Heart left ventricle (tissue), 16 donors: Measurements from ENCODE around the gene MS4A6A. TPM values are rescaled to one million over a fixed set of nuclear protein-coding genes. Genes with fewer than 3 reads are reported as not detected.

Experiments
- ATAC-seq, 4 donors: fragments of 200-7000 bp; cut with Tn5 transposase; one replicate each; pipeline ENCODE4 v1.9.1; 2020 to 2022; ENCODE audit warnings: moderate library complexity in 4 of 4, mild to moderate bottlenecking in 3 of 4, moderate number of reproducible peaks in 1 of 4
- DNase-seq, 5 donors: peaks; one replicate each; pipeline ENCODE4 v3.0.0-alpha.2; 2020
- H3K27ac ChIP-seq, 12 donors: fragments of 200-600 bp; sonication (generic) in 4 of 12; one replicate each; pipeline versions ENCODE4 v1.5.0 to v1.8.0; 2016 to 2022; ENCODE audit warnings: mild to moderate bottlenecking in 2 of 12
- H3K27me3 ChIP-seq, 9 donors: fragments of 200-600 bp; sonication (generic) in 2 of 9; one replicate each; pipeline versions ENCODE4 v1.5.1 to v1.8.0; 2016 to 2022; ENCODE audit warnings: mild to moderate bottlenecking in 3 of 9
- H3K36me3 ChIP-seq, 9 donors: fragments of 200-600 bp; sonication (generic) in 2 of 9; one replicate each; pipeline versions ENCODE4 v1.5.0 to v1.8.0; 2018 to 2022; ENCODE audit warnings: mild to moderate bottlenecking in 2 of 9
- H3K4me1 ChIP-seq, 12 donors: fragments of 200-600 bp; sonication (generic) in 4 of 12; one replicate each; pipeline versions ENCODE4 v1.5.0 to v1.8.0; 2016 to 2022; ENCODE audit warnings: mild to moderate bottlenecking in 3 of 12
- H3K4me3 ChIP-seq, 12 donors: fragments of 200-600 bp; sonication (generic) in 4 of 12; one replicate each; pipeline versions ENCODE4 v1.5.0 to v1.8.0; 2017 to 2022; ENCODE audit warnings: mild to moderate bottlenecking in 9 of 12, moderate library complexity in 4 of 12
- H3K9me3 ChIP-seq, 12 donors: fragments of 200-600 bp; sonication (generic) in 4 of 12; one replicate each; pipeline versions ENCODE4 v1.5.0 to v1.8.0; 2016 to 2022; ENCODE audit warnings: mild to moderate bottlenecking in 1 of 12
- POLR2A ChIP-seq, 2 donors: fragments of 450-650 bp; IDR thresholded peaks; one replicate each; pipeline ENCODE4 v1.6.1; 2017; ENCODE audit warnings: antibody characterized with exemption in 2 of 2, mild to moderate bottlenecking in 2 of 2, moderate library complexity in 2 of 2
- WGBS, 4 donors: extraction: QIAGEN DNeasy Blood & Tissue Kit in 2 of 4; methylation state at CpG; one replicate each; pipeline versions ENCODE4 v1.1.5 to v1.1.7; 2013 to 2018; 5-methylcytosine and 5-hydroxymethylcytosine counted together
- intact Hi-C, 10 donors: fragments of 100-400 bp; cut with DNase I; formaldehyde crosslinking; loops; one replicate each; pipeline versions ENCODE4 v1.11.1 to v1.14.2; 2022
- polyA plus RNA-seq, 2 donors: library from polyadenylated mRNA; stranded (reverse); fragments of 200-250 nt; gene quantifications; one replicate each; pipeline ENCODE4 v1.2.3, GENCODE V29; 2013
- total RNA-seq, 9 donors: library from RNA; depleted of rRNA in 2 of 9; stranded (reverse); fragments of >200 nt in 2 of 9; fragmentation: NEBNext Ultra II Directional in 3 of 9; extraction: Animal tissue kit (Norgen Biotek cat#: 25700) in 3 of 9; gene quantifications; one replicate each; pipeline versions ENCODE4 v1.1.0 to v1.2.4, GENCODE V29; 2016 to 2023
- TF ChIP-seq, protein P1 (sequence below), 12 donors: fragments of 200-600 bp; sonication (generic) in 4 of 12; IDR thresholded peaks; one replicate each; pipeline versions ENCODE4 v1.5.0 to v1.8.0; 2018 to 2022; ENCODE audit warnings: antibody characterized with exemption in 12 of 12, mild to moderate bottlenecking in 5 of 12
- donor health status: ischemic (EF 13 %, LVEDD 7.1; RV severe dilation, severe dysfunction).
- donor health status: healthy with polysubstance abuse.
- donor health status: DM: no; HTN: yes; CAD: no.
- donor health status: DM: no; HTN: no; CAD: no.
- donor health status: ischemic (EF 25% LVEDD 6.9; RV normal size, moderate dysfunction).
- donor health status: ischemic (EF 25% LVEDD 5.7; RV mildly dilated, moderate dysfunction).
- donor health status: healthy.
- donor health status: DM: yes; HTN: yes; CAD: no.
- donor health status: ischemic (EF 35%, LVEDD 5.7; RV mildly dilated, moderate dysfunction).
- donor health status: nonischemic (EF 11% LVEDD 7.7; RV severe dilation, severe dysfunction).
- donor health status: DM: yes; HTN: yes; CAD: no.
- donor health status: PGD.
- donor health status: ischemic (EF 29% LVEDD 5.4; RV normal size, mild dysfunction).
- donor health status: nonischemic (EF 23%, LVEDD 6.1; RV moderate dilation, normal function).

The MS4A6A gene
- total and polyA plus RNA-seq, 11 donors, result 11.7 to 279 (median 23.0) TPM

DNA sequence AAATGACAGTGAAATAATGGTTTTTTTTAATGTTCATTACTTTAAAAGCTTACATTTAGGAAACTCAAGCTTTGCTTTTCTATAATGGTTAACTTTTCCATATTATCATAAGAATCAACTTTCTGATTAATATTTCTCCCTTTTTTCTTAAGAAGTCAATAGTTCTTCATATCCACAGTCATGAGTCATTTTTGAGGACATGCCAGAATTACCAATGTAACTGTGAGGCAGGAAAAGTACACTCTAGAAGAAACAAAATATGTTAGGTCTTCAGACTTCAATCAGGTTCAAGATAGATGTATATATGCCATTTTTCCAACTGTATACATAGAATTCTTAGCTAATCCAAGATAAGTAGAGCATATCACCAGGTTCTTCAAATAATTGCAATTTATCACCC is 10.9 kb downstream of the MS4A6A start:
- peaks cover 0 to 55% (median 0%) of the 10 kb centered on the region in 12 donors for H3K4me1 ChIP-seq
- intact Hi-C loops, result loop anchor here in 1 of 10 donors (5.0 kb wide), 1 partner anchor 80 kb away; no protein-coding TSS in a partner anchor
- ATAC-seq (no peak), DNase-seq (no peak)
- TF ChIP-seq, protein P1, sequence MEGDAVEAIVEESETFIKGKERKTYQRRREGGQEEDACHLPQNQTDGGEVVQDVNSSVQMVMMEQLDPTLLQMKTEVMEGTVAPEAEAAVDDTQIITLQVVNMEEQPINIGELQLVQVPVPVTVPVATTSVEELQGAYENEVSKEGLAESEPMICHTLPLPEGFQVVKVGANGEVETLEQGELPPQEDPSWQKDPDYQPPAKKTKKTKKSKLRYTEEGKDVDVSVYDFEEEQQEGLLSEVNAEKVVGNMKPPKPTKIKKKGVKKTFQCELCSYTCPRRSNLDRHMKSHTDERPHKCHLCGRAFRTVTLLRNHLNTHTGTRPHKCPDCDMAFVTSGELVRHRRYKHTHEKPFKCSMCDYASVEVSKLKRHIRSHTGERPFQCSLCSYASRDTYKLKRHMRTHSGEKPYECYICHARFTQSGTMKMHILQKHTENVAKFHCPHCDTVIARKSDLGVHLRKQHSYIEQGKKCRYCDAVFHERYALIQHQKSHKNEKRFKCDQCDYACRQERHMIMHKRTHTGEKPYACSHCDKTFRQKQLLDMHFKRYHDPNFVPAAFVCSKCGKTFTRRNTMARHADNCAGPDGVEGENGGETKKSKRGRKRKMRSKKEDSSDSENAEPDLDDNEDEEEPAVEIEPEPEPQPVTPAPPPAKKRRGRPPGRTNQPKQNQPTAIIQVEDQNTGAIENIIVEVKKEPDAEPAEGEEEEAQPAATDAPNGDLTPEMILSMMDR (IDR thresholded peaks at IDR 0.05), result no peak
- TF ChIP-seq POLR2A (IDR thresholded peaks at IDR 0.05), result no peak
- peaks cover 0 to 40% (median 0%) of the 10 kb centered on the region in 9 donors for H3K36me3 ChIP-seq
- H3K27me3 ChIP-seq, result no peaks in the 10 kb centered on the region
- no peak overlapping the region for H3K4me3 ChIP-seq
- no peak overlapping the region for H3K27ac ChIP-seq
- H3K9me3 ChIP-seq, result no peaks in the 10 kb centered on the region

DNA sequence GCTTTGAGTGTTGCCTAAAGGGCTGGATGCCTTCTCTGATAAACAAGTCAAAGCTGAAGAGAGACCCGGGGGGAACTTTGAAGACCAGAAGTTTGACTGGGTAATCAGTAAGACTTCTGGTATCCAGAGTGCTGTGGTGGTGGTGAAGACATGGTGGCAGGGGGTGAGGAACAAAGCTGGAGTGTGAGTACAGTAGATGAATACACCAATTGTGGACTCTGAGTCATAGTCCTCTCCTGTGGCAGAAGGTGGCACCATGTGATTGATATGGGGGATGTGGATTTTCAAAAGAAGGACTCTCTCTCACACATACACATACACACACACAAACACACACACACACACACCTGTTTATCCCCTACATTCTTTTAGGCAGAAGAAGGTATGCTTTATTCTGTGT is 12.3 kb downstream of the MS4A6A start:
- WGBS, 4 donors, result 80 to 93% (median 85%) methylated on average over 1 of the region's 1 CpG
- DNase-seq (no peak), ATAC-seq (no peak)
- peaks cover 0 to 40% (median 0%) of the 10 kb centered on the region in 12 donors for H3K4me1 ChIP-seq
- H3K27me3 ChIP-seq, result no peaks in the 10 kb centered on the region
- H3K9me3 ChIP-seq, result no peaks in the 10 kb centered on the region
- no peak overlapping the region for H3K4me3 ChIP-seq
- peaks cover 0 to 27% (median 0%) of the 10 kb centered on the region in 9 donors for H3K36me3 ChIP-seq
- peak overlapping the region in 2 of 12 donors; percentile 27 to 37 for H3K27ac ChIP-seq
- intact Hi-C loops, result loop anchor here in 1 of 10 donors (5.0 kb wide), 1 partner anchor 82 kb away; no protein-coding TSS in a partner anchor
- TF ChIP-seq, protein P1 (IDR thresholded peaks at IDR 0.05), result no peak
- no peak for TF ChIP-seq POLR2A (IDR thresholded peaks at IDR 0.05)

DNA sequence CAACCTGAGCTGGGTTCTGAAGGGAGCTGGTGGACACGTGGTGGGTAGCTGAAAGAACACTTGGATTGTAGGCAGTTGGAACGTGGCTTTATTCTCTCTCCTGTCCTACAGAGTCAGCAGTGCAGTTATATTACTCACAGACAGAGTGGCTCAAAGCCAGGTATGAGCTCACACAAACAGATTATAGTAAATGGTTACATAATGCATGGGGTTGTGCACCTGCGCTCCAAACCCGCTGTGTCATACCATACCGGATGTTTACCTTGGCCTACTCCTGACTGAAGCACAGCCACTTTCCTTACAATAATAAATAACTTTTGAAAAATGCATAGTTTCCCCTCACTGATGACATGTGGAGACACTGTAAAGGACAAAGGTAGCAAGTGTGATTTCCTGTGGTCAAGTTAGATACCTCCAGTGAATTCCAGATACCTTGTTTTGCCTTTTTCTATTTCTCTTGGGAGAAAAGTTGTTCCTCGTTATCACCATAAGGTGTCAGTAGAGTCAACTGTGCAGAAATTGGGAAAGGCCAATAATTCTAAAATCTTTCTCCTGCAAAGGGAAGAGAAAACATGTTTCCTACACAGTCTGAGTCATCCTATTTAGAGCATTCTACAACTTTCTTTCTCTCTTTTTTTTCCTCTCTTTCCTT is 13.5 kb downstream of the MS4A6A start:
- Histone ChIP-seq H3K9me3 (peaks cover 0 to 6% (median 0%) of the 10 kb centered on the region in 12 donors), H3K36me3 (peaks cover 0 to 20% (median 0%) of the 10 kb centered on the region in 9 donors), H3K4me1 (peaks cover 0 to 30% (median 0%) of the 10 kb centered on the region in 12 donors), H3K27me3 (no peaks in the 10 kb centered on the region), H3K4me3 (no peak overlapping the region), H3K27ac (peak overlapping the region in 5 of 12 donors; percentile 5 to 49 (median 33))
- ATAC-seq (peak in 3 of 4 donors; percentile 74 to 93 (median 82)), DNase-seq (peak in 3 of 5 donors; percentile 40 to 61 (median 50))
- TF ChIP-seq POLR2A (IDR thresholded peaks at IDR 0.05), result no peak
- TF ChIP-seq, protein P1 (IDR thresholded peaks at IDR 0.05), result peak in 11 of 12 donors; percentile 36 to 61 (median 40)
- 54 to 78% (median 63%) methylated on average over 6 of the region's 6 CpGs for WGBS, 4 donors
- intact Hi-C loops, result no loop called here

DNA sequence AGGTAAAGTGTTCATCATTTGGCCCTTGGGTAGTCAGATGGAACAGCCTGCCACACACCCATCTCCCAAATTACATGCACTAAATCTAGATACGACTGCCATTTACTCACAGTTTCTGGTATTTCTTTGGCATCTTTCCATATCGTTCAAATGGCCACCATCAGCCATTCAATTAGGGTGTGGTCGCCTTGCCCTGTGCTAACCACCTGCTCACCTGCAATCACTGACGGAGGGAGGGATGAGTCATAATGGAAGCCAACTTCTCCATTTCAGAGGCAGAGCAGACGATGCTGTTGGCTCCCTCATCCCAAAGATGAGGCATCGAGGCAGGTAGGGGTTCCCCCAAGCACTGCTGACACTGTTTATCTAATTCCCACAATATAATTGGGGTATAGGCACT is 14.6 kb downstream of the MS4A6A start:
- intact Hi-C loops, result no loop called here
- peaks cover 0 to 19% (median 0%) of the 10 kb centered on the region in 9 donors for H3K36me3 ChIP-seq
- H3K27me3 ChIP-seq, result no peaks in the 10 kb centered on the region
- DNase-seq, result no peak
- no peak for TF ChIP-seq POLR2A (IDR thresholded peaks at IDR 0.05)
- TF ChIP-seq, protein P1 (IDR thresholded peaks at IDR 0.05), result no peak
- no peak overlapping the region for H3K27ac ChIP-seq
- ATAC-seq, result no peak
- H3K4me3 ChIP-seq, result no peak overlapping the region
- peaks cover 0 to 6% (median 0%) of the 10 kb centered on the region in 12 donors for H3K9me3 ChIP-seq
- WGBS, 4 donors, result 86 to 90% (median 88%) methylated on average over 6 of the region's 6 CpGs
- H3K4me1 ChIP-seq, result peaks cover 0 to 25% (median 0%) of the 10 kb centered on the region in 12 donors
